Measurements from ENCODE around the gene OSGIN1.

- no peak for TF ChIP-seq CTCF (IDR thresholded peaks at IDR 0.05)
- no peak for TF ChIP-seq POLR2A (IDR thresholded peaks at IDR 0.05)
- TF ChIP-seq POLR2AphosphoS5 (IDR thresholded peaks at IDR 0.05), result no peak
Observed at GRCh38 chr16:83975590-83976260, 22.7 kb downstream of the OSGIN1 start.

All from prostate gland (tissue), 2 donors.